OCI-LY1 (cell line): ENCODE results near the gene RNU7-1.

ENCODE experiments used
- H2AFZ ChIP-seq: fragments of 200-600 bp; sonication (generic), shearing (Covaris generic); 2 replicates; pipeline ENCODE4 v1.6.0; 2014; ENCODE audit warnings: antibody characterized with exemption, mild to moderate bottlenecking, low read length
- H3F3A ChIP-seq: fragments of 200-600 bp; sonication (generic), shearing (Covaris generic); 2 replicates; pipeline ENCODE4 v1.6.0; 2014; ENCODE audit warnings: mild to moderate bottlenecking, antibody characterized with exemption, low read length, moderate library complexity; ENCODE audit not compliant: insufficient read depth
- H3K27ac ChIP-seq: fragments of 200-600 bp; sonication (generic); 2 replicates; pipeline ENCODE4 v1.5.1; 2014; ENCODE audit warnings: low read length, mixed run types, mild to moderate bottlenecking, low read depth; ENCODE audit not compliant: poor library complexity, severe bottlenecking
- H3K27me3 ChIP-seq: fragments of 200-600 bp; sonication (generic); 2 replicates; pipeline ENCODE4 v1.6.0; 2014; ENCODE audit warnings: antibody characterized with exemption, mild to moderate bottlenecking, low read length, moderate library complexity; ENCODE audit not compliant: insufficient read depth
- H3K36me3 ChIP-seq: fragments of 200-600 bp; sonication (generic); 2 replicates; pipeline ENCODE4 v1.6.1; 2014; ENCODE audit warnings: mild to moderate bottlenecking, antibody characterized with exemption, low read length, moderate library complexity, mixed read lengths; ENCODE audit not compliant: insufficient read depth
- H3K4me1 ChIP-seq: fragments of 200-600 bp; sonication (generic); 2 replicates; pipeline ENCODE4 v1.5.1; 2014; ENCODE audit warnings: mild to moderate bottlenecking, low read length, moderate library complexity; ENCODE audit not compliant: insufficient read depth, severe bottlenecking
- H3K4me2 ChIP-seq: fragments of 200-600 bp; sonication (generic), shearing (Covaris generic); 2 replicates; pipeline ENCODE4 v1.6.1; 2014; ENCODE audit warnings: low read length
- H3K4me3 ChIP-seq: fragments of 200-600 bp; sonication (generic); 2 replicates; pipeline ENCODE4 v1.5.1; 2014; ENCODE audit warnings: low read length, low read depth, mild to moderate bottlenecking, mixed read lengths; ENCODE audit not compliant: poor library complexity, severe bottlenecking
- H3K79me2 ChIP-seq: fragments of 200-600 bp; shearing (Covaris generic); 2 replicates; pipeline ENCODE4 v1.6.1; 2016; ENCODE audit warnings: mixed run types, low read length, mixed read lengths; ENCODE audit not compliant: insufficient read depth
- H3K9ac ChIP-seq: fragments of 200-600 bp; sonication (generic), shearing (Covaris generic); 2 replicates; pipeline ENCODE4 v1.6.1; 2014; ENCODE audit warnings: mild to moderate bottlenecking, low read length, mixed read lengths
- H3K9me2 ChIP-seq: fragments of 200-600 bp; sonication (generic), shearing (Covaris generic); 2 replicates; pipeline ENCODE4 v1.6.1; 2014; ENCODE audit warnings: low read depth, mild to moderate bottlenecking, low read length, mixed read lengths
- H3K9me3 ChIP-seq: fragments of 200-600 bp; shearing (Covaris generic); 2 replicates; pipeline ENCODE4 v1.6.1; 2014; ENCODE audit warnings: low read length, mixed read lengths
- H4K20me1 ChIP-seq: fragments of 200-600 bp; sonication (generic), shearing (Covaris generic); 2 replicates; pipeline ENCODE4 v1.6.0; 2016; ENCODE audit warnings: mild to moderate bottlenecking, low read length; ENCODE audit not compliant: insufficient read depth
- CTCF ChIP-seq: fragments of 200-600 bp; sonication (generic), shearing (Covaris generic); IDR thresholded peaks from 2 replicates; pipeline ENCODE4 v1.5.1; 2017; ENCODE audit warnings: mild to moderate bottlenecking, antibody characterized with exemption, low read length, moderate library complexity, mixed read lengths
- EZH2 ChIP-seq: fragments of 200-600 bp; sonication (generic), shearing (Covaris generic); IDR thresholded peaks from 2 replicates; pipeline ENCODE4 v1.8.0; 2017; ENCODE audit warnings: borderline replicate concordance, mixed run types, mild to moderate bottlenecking, antibody characterized with exemption, low read length, moderate library complexity, mixed read lengths

Gene RNU7-1

GRCh38 chr12:6961278-6961694, 17.7 kb downstream of the RNU7-1 start:
- no peaks in the 10 kb centered on the region for H3K9me2 ChIP-seq
- no peak overlapping the region for H3K27ac ChIP-seq
- no peak overlapping the region for H2AFZ ChIP-seq
- peak overlapping the region; percentile 5 for H3K4me3 ChIP-seq
- TF ChIP-seq EZH2: no peak
- no peak for TF ChIP-seq CTCF
- peak overlapping the region; percentile 31; the same call in 1 of the 2 replicates for H3K4me2 ChIP-seq
- no peaks in the 10 kb centered on the region for H3K79me2 ChIP-seq
- peaks cover 22% of the 10 kb centered on the region for H3K36me3 ChIP-seq
- 0 out of 2 replicates have a peak, but pooled peaks cover 5% of the 10 kb centered on the region for H3K27me3 ChIP-seq
- H3K4me1 ChIP-seq: peaks cover 52% of the 10 kb centered on the region
- H4K20me1 ChIP-seq: no peaks in the 10 kb centered on the region
- 0 out of 2 replicates have a peak, but pooled peaks cover 2% of the 10 kb centered on the region for H3F3A ChIP-seq
- no peaks in the 10 kb centered on the region for H3K9me3 ChIP-seq
- H3K9ac ChIP-seq: no peak overlapping the region

DNA sequence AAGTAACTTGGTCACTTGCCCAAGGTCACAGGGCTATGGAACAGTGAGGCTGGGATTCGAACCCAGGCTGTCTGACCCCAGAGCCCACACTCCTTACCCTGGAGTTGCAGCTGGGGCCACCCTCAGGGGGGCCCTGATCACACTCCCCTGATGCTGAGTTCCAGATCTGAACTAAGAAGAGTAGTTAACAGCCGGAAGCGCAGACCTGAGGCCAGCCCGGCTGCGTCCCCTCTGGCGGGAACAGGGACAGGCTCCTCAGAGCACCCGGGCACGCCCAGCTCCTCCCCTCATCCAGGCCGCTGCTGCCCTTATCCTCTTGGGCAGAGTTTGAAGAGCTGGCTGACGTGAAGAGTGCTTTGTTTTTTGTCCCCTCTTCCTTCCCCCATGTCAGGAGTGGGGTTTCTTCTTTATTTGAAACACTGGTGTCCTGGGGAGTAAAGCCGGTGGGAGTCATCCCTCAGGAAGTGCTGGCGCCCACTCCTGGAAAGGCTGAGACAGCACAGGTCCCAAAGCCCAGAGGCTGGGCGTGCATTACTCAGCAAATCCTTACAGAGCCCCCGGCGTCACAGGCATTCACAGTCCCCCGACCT, 18.2 kb downstream of the RNU7-1 start:
- Histone ChIP-seq H3K9ac (no peak overlapping the region), H3K4me1 (peaks cover 52% of the 10 kb centered on the region), H3F3A (0 out of 2 replicates have a peak, but pooled peaks cover 4% of the 10 kb centered on the region), H2AFZ (no peak overlapping the region), H4K20me1 (no peaks in the 10 kb centered on the region), H3K4me3 (peak overlapping the region; percentile 5), H3K4me2 (peak overlapping the region; percentile 31; the same call in 1 of the 2 replicates), H3K36me3 (peaks cover 26% of the 10 kb centered on the region), H3K9me3 (no peaks in the 10 kb centered on the region), H3K79me2 (no peaks in the 10 kb centered on the region), H3K27me3 (0 out of 2 replicates have a peak, but pooled peaks cover 4% of the 10 kb centered on the region), H3K27ac (no peak overlapping the region), H3K9me2 (no peaks in the 10 kb centered on the region)
- no peak for TF ChIP-seq EZH2
- no peak; the same call in 1 of the 2 replicates for TF ChIP-seq CTCF

DNA sequence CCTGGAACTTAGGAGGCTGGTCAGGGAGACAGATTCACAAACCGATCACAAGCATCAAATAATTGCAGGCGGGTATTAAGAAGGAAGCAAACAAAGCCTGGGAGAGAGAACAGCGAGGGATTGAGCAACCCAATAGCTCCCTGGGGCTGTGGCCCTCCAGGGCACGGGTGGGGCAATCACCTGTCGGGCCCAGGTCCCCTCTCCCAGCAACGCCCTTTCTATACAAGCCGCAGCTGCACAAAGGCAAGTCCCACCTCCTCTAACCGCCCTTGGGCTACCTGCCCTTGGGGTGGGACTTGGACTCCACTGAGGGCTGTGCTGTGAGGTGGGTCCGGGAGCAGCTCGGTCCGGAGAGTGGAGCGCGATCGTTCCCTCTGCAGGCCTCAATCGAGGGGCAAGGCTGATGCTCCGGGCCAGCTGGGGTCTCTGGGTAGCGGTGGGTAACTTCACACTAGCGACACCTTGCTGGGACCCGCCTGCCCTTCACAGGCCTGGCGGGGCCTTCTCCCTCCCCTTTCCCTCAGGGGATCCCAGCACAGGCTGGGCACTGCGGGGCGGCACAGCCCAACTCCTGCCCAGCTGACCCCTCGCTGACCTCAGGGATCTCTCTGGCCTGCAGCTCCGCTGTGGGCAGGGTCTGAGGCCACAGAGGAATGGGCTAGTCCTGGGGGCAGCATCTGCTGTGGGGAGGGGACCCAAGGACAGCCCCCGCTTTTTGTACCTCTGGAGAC, 18.8 kb downstream of the RNU7-1 start:
- H3K36me3 ChIP-seq: peaks cover 33% of the 10 kb centered on the region
- H3F3A ChIP-seq: 0 out of 2 replicates have a peak, but pooled peaks cover 4% of the 10 kb centered on the region
- no peak overlapping the region for H3K4me2 ChIP-seq
- 0 out of 2 replicates have a peak, but pooled peaks cover 4% of the 10 kb centered on the region for H3K27me3 ChIP-seq
- peaks cover 52% of the 10 kb centered on the region for H3K4me1 ChIP-seq
- H3K27ac ChIP-seq: no peak overlapping the region
- H3K79me2 ChIP-seq: no peaks in the 10 kb centered on the region
- no peak overlapping the region for H3K4me3 ChIP-seq
- no peaks in the 10 kb centered on the region for H3K9me2 ChIP-seq
- no peak overlapping the region for H3K9ac ChIP-seq
- no peaks in the 10 kb centered on the region for H3K9me3 ChIP-seq
- TF ChIP-seq CTCF (no peak), EZH2 (no peak)
- H4K20me1 ChIP-seq: no peaks in the 10 kb centered on the region
- H2AFZ ChIP-seq: no peak overlapping the region
